Measurements from ENCODE around the gene PRRC2A.

- no peak for TF ChIP-seq CTCF (IDR thresholded peaks at IDR 0.05)
- no peak for TF ChIP-seq POLR2A (IDR thresholded peaks at IDR 0.05; ENCODE audit: low read depth)
Measured at GRCh38 chr6:31622684-31623091, 2.2 kb downstream of the PRRC2A start.

Data from esophagus muscularis mucosa (tissue), 3 donors.